Prostate gland (tissue), 2 donors: ENCODE measurements around the gene TMEM51. TPM values are rescaled to one million over a fixed set of nuclear protein-coding genes. Genes with fewer than 3 reads are reported as not detected.
A peak's percentile ranks its signal among the peaks of the same experiment; 100 is the strongest.

Experiments
- DNase-seq: peaks from one replicate; pipeline ENCODE4 v3.0.0-alpha.2; 2019; ENCODE audit warnings: low spot score
- H3K27ac ChIP-seq, 2 donors: fragments of 200-600 bp; sonication (generic); 2 replicates each; pipeline ENCODE4 v1.5.1; 2017 to 2019
- H3K27me3 ChIP-seq: fragments of 200-600 bp; sonication (generic); replicated peaks from 2 replicates; pipeline ENCODE4 v1.5.1; 2019; ENCODE audit not compliant: insufficient read depth
- H3K36me3 ChIP-seq, 2 donors: fragments of 200-600 bp; sonication (generic); 1 replicate in 1 of 2; 2 replicates in 1 of 2; pipeline versions ENCODE4 v1.5.1 to v1.8.1; 2017 to 2019
- H3K4me1 ChIP-seq: fragments of 200-600 bp; sonication (generic); replicated peaks from 2 replicates; pipeline ENCODE4 v1.5.1; 2019
- H3K4me3 ChIP-seq, 2 donors: fragments of 200-600 bp; sonication (generic); 2 replicates each; pipeline ENCODE4 v1.5.1; 2017 to 2019
- H3K9me3 ChIP-seq: fragments of 200-600 bp; sonication (generic); 2 replicates; pipeline ENCODE4 v1.5.1; 2017
- CTCF ChIP-seq, 4 experiments: fragments of 200-600 bp in 2 of 4; fragments of 450-650 bp in 2 of 4; sonication (generic) in 2 of 4; IDR thresholded peaks; 1 replicate in 3 of 4; 2 replicates in 1 of 4; pipeline ENCODE4 v1.5.1; 2016 to 2019; ENCODE audit warnings: antibody characterized with exemption in 4 of 4, mild to moderate bottlenecking in 2 of 4, moderate library complexity in 2 of 4
- POLR2A ChIP-seq: fragments of 450-650 bp; IDR thresholded peaks from one replicate; pipeline ENCODE4 v1.6.1; 2016; ENCODE audit warnings: antibody characterized with exemption, mild to moderate bottlenecking
- POLR2AphosphoS5 ChIP-seq: sonication (generic); formaldehyde crosslinking; IDR thresholded peaks from one replicate; pipeline ENCODE4 v1.6.1; 2017; ENCODE audit warnings: antibody characterized with exemption
- WGBS: methylation state at CpG from one replicate; pipeline ENCODE4 v1.1.5; 2018; 5-methylcytosine and 5-hydroxymethylcytosine counted together
- intact Hi-C: fragments of 100-400 bp; cut with DNase I; formaldehyde crosslinking; loops from one replicate; pipeline ENCODE4 v1.14.2; 2022
- total RNA-seq, 2 donors: library from RNA; depleted of rRNA; stranded (reverse); fragments of >200 nt; gene quantifications; one replicate each; pipeline ENCODE4 v1.1.0, GENCODE V29; 2016

The TMEM51 gene
- 10 to 100 TPM in 1 of 2 donors, 1 to 10 TPM in 1; 9.8 to 17.6 TPM for total RNA-seq

GRCh38 chr1:15153184-15153841 is at the start of gene TMEM51:
TSS of gene TMEM51 (plus strand) at chr1:15153747. CDS start at chr1:15215088, 61,341 bp downstream.
- peak within 1 kb of the TSS; percentile 79 to 91 for H3K27ac ChIP-seq
- H3K9me3 ChIP-seq: no peaks in the 10 kb centered on the region
- H3K27me3 ChIP-seq: no peaks in the 10 kb centered on the region
- H3K4me3 ChIP-seq: peak within 1 kb of the TSS; percentile 71 to 82
- H3K4me1 ChIP-seq: peaks cover 4% of the 10 kb centered on the region
- WGBS: 1% methylated on average over 34 of the region's 56 CpGs
- no peaks in the 10 kb centered on the region for H3K36me3 ChIP-seq
- TF ChIP-seq POLR2AphosphoS5: no peak
- TF ChIP-seq POLR2A: peak; percentile 88
- TF ChIP-seq CTCF (IDR thresholded peaks at IDR 0.05): peak in 1 of 4 experiments; percentile 3
- peak; percentile 74 for DNase-seq
- intact Hi-C loops: loop anchor here (5.0 kb wide), 1 partner anchor 49 kb away; no protein-coding TSS in a partner anchor

- H3K36me3 ChIP-seq: no peaks in the 10 kb centered on the region
- H3K27ac ChIP-seq: no peak overlapping the region
- H3K4me3 ChIP-seq: no peak overlapping the region
- WGBS: 89% methylated on average over 6 of the region's 10 CpGs
- H3K9me3 ChIP-seq: no peaks in the 10 kb centered on the region
- no peak for TF ChIP-seq POLR2AphosphoS5
- no peak for TF ChIP-seq POLR2A
- no peak for TF ChIP-seq CTCF (IDR thresholded peaks at IDR 0.05)
- DNase-seq: no peak
- intact Hi-C loops: loop anchor here (5.0 kb wide), 1 partner anchor 1137 kb away; no protein-coding TSS in a partner anchor
- H3K27me3 ChIP-seq: no peaks in the 10 kb centered on the region
- H3K4me1 ChIP-seq: no peaks in the 10 kb centered on the region
Measured at GRCh38 chr1:15103906-15104305, 49.6 kb upstream of the TMEM51 start.

- DNase-seq: no peak
- Histone ChIP-seq H3K27me3 (no peaks in the 10 kb centered on the region), H3K27ac (no peak overlapping the region), H3K9me3 (no peaks in the 10 kb centered on the region), H3K36me3 (no peaks in the 10 kb centered on the region), H3K4me1 (no peaks in the 10 kb centered on the region), H3K4me3 (no peak overlapping the region)
- intact Hi-C loops: loop anchor here (5.0 kb wide), 1 partner anchor 1137 kb away; no protein-coding TSS in a partner anchor
- TF ChIP-seq POLR2AphosphoS5: no peak
- TF ChIP-seq CTCF (IDR thresholded peaks at IDR 0.05): no peak
- TF ChIP-seq POLR2A: no peak
Measured at GRCh38 chr1:15104768-15105167, 48.8 kb upstream of the TMEM51 start.

- H3K4me1 ChIP-seq: no peaks in the 10 kb centered on the region
- no peaks in the 10 kb centered on the region for H3K36me3 ChIP-seq
- H3K27ac ChIP-seq: no peak overlapping the region
- no peaks in the 10 kb centered on the region for H3K9me3 ChIP-seq
- 45% methylated on average over 7 of the region's 7 CpGs for WGBS
- TF ChIP-seq POLR2AphosphoS5 (no peak), POLR2A (no peak), CTCF (IDR thresholded peaks at IDR 0.05) (no peak)
- no peaks in the 10 kb centered on the region for H3K27me3 ChIP-seq
- intact Hi-C loops: no loop called here
- no peak for DNase-seq
- H3K4me3 ChIP-seq: no peak overlapping the region
Measured at GRCh38 chr1:15106608-15107007, 46.9 kb upstream of the TMEM51 start.

GRCh38 chr1:15107058-15107687 is 46.4 kb upstream of the TMEM51 start:
- DNase-seq: no peak

More at GRCh38 chr1:15107058-15107687, 46.4 kb upstream of the TMEM51 start:
- Histone ChIP-seq H3K36me3 (no peaks in the 10 kb centered on the region), H3K27ac (no peak overlapping the region), H3K9me3 (no peaks in the 10 kb centered on the region), H3K27me3 (no peaks in the 10 kb centered on the region), H3K4me3 (no peak overlapping the region), H3K4me1 (no peaks in the 10 kb centered on the region)
- intact Hi-C loops: no loop called here
- TF ChIP-seq POLR2A (no peak), POLR2AphosphoS5 (no peak), CTCF (IDR thresholded peaks at IDR 0.05) (no peak)
- 92% methylated on average over 1 of the region's 1 CpG for WGBS
